ENCODE measurements around the gene RGR.

DNA sequence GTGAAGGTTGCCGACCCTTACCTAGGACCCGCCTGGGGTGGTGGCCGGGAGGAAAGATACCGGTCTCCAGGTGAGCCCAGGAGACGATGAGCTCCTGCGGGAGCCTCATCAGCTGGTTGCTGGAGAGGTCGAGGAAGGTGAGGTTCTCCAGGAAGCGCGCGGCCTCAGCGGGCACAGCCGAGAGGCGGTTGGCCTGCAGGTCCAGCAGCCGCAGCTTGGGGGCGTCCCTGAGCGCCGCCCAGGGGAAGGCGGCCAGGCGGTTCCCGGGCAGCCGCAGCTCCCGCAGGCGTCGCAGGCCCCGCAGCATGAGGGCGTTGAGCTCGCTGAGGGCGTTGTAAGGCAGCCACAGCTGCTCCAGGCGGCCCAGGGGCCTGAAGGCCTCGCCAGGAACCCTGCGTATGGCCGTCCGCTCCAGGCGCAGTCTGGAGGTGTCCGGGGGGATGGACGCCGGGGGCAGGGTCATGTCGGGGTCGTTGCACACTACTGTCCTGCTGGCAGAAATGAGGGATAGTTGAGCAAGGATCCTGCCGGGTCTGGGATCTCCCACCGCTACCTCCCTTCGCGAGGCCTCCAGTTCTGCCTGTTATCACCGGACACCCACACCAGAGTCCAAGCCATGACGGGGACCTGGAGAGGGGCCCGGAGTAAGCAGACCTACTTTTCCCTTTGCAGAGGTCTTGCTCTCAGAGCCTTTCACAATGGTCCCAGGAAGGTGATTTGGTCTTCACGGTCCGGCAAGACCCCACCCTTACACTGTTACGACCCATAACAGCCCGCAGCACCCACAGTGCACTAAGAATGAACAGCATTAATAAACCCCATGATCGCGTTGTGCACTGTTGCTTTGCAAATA is 7.4 kb upstream of the RGR start:
- TF ChIP-seq JUN (IDR thresholded peaks at IDR 0.05), result no peak
- TF ChIP-seq ESRRA (IDR thresholded peaks at IDR 0.05; ENCODE audit: borderline replicate concordance, low read length), result no peak
- TF ChIP-seq MAFK (IDR thresholded peaks at IDR 0.05; ENCODE audit: partially characterized antibody), result no peak
- TF ChIP-seq NPAS2 (CRISPR knock-in tag; IDR thresholded peaks at IDR 0.05; ENCODE audit: borderline replicate concordance), result no peak
- TF ChIP-seq CTCF (IDR thresholded peaks at IDR 0.05), result no peak
- TF ChIP-seq RFX5 (IDR thresholded peaks at IDR 0.05), result no peak
- TF ChIP-seq MYC (IDR thresholded peaks at IDR 0.05; ENCODE audit: borderline replicate concordance, low read length), result no peak
- TF ChIP-seq JUNB (IDR thresholded peaks at IDR 0.05), result no peak
- no peak for TF ChIP-seq KDM1A (IDR thresholded peaks at IDR 0.05; ENCODE audit: low read depth)
- TF ChIP-seq, protein P1, sequence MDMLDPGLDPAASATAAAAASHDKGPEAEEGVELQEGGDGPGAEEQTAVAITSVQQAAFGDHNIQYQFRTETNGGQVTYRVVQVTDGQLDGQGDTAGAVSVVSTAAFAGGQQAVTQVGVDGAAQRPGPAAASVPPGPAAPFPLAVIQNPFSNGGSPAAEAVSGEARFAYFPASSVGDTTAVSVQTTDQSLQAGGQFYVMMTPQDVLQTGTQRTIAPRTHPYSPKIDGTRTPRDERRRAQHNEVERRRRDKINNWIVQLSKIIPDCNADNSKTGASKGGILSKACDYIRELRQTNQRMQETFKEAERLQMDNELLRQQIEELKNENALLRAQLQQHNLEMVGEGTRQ (IDR thresholded peaks at IDR 0.05), result no peak
- TF ChIP-seq, protein P2, sequence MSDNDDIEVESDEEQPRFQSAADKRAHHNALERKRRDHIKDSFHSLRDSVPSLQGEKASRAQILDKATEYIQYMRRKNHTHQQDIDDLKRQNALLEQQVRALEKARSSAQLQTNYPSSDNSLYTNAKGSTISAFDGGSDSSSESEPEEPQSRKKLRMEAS (IDR thresholded peaks at IDR 0.05), result no peak
- TF ChIP-seq RAD21 (conservative IDR thresholded peaks at IDR 0.05 in 1 of 2, IDR thresholded peaks at IDR 0.05 in 1 of 2), result no peak

Data from A549 (cell line).